Stimulated activated CD8-positive, alpha-beta memory T cell treated with anti-CD3 and anti-CD28 coated beads, Interleukin-15, amount 100 ng/mL, for 48 hours (primary cell): ENCODE data around the gene CYP11A1.

Source experiments
- DNase-seq, 2 donors: peaks; one replicate each; pipeline ENCODE4 v3.0.0-alpha.2; 2020; ENCODE audit warnings: low read depth in 2 of 2

CYP11A1 gene

GRCh38 chr15:74301583-74302361 lies 65.7 kb downstream of the CYP11A1 start:
- DNase-seq: no peak

- DNase-seq: no peak
Observed at GRCh38 chr15:74300057-74300795, 67.2 kb downstream of the CYP11A1 start.

- DNase-seq: no peak
Observed at GRCh38 chr15:74297887-74298286, 69.6 kb downstream of the CYP11A1 start.

GRCh38 chr15:74295800-74296199 lies 71.6 kb downstream of the CYP11A1 start:
- DNase-seq: no peak

GRCh38 chr15:74294010-74294409 lies 73.4 kb downstream of the CYP11A1 start:
- DNase-seq: no peak

- DNase-seq: no peak
Observed at GRCh38 chr15:74293021-74293810, 74.2 kb downstream of the CYP11A1 start.

GRCh38 chr15:74291101-74292071 lies 76.1 kb downstream of the CYP11A1 start:
- peak; percentile 70 to 75 for DNase-seq

GRCh38 chr15:74290645-74291044 lies 76.8 kb downstream of the CYP11A1 start:
- DNase-seq: no peak

- no peak for DNase-seq
Observed at GRCh38 chr15:74289671-74290070, 77.8 kb downstream of the CYP11A1 start.
